ENCODE data around the gene TNN.
"Not testable (repeated sequence)": the region's sequence is repeated elsewhere in the genome, so short reads cannot be mapped to it uniquely, and the experiment has no call there.

TNN gene

GRCh38 chr1:175108331-175108820, 40.7 kb downstream of the TNN start:
- not testable (repeated sequence) for DNase-seq (ENCODE audit: low spot score)

- DNase-seq (ENCODE audit: low spot score): no peak
These were observed 47.4 kb downstream of the TNN start for GRCh38 chr1:175114996-175115395.

- no peak for DNase-seq (ENCODE audit: low spot score)
These were observed 48.7 kb downstream of the TNN start for GRCh38 chr1:175116210-175116798.

GRCh38 chr1:175116903-175117302, 49.3 kb downstream of the TNN start:
- no peak for DNase-seq (ENCODE audit: low spot score)

GRCh38 chr1:175118375-175119367, 51.0 kb downstream of the TNN start:
- no peak for DNase-seq (ENCODE audit: low spot score)

GRCh38 chr1:175120511-175120910, 52.9 kb downstream of the TNN start:
- DNase-seq (ENCODE audit: low spot score): no peak

GRCh38 chr1:175124861-175125260, 57.2 kb downstream of the TNN start:
- DNase-seq (ENCODE audit: low spot score): no peak

GRCh38 chr1:175126347-175126746, 58.7 kb downstream of the TNN start:
- no peak for DNase-seq (ENCODE audit: low spot score)

GRCh38 chr1:175127565-175127964, 59.9 kb downstream of the TNN start:
- DNase-seq (ENCODE audit: low spot score): no peak

- no peak for DNase-seq (ENCODE audit: low spot score)
These were observed 60.9 kb downstream of the TNN start for GRCh38 chr1:175128523-175128922.

GRCh38 chr1:175129182-175129581, 61.5 kb downstream of the TNN start:
- no peak for DNase-seq (ENCODE audit: low spot score)

- no peak for DNase-seq (ENCODE audit: low spot score)
These were observed 62.0 kb downstream of the TNN start for GRCh38 chr1:175129644-175129996.

GRCh38 chr1:175129997-175130648, 62.5 kb downstream of the TNN start:
- no peak for DNase-seq (ENCODE audit: low spot score)

- DNase-seq (ENCODE audit: low spot score): no peak
These were observed 63.0 kb downstream of the TNN start for GRCh38 chr1:175130649-175131045.

GRCh38 chr1:175131095-175131494, 63.5 kb downstream of the TNN start:
- no peak for DNase-seq (ENCODE audit: low spot score)

- DNase-seq (ENCODE audit: low spot score): no peak
These were observed 64.8 kb downstream of the TNN start for GRCh38 chr1:175132436-175132835.

- no peak for DNase-seq (ENCODE audit: low spot score)
These were observed 66.2 kb downstream of the TNN start for GRCh38 chr1:175133673-175134435.

- DNase-seq (ENCODE audit: low spot score): no peak
These were observed 66.9 kb downstream of the TNN start for GRCh38 chr1:175134500-175134899.

GRCh38 chr1:175136246-175136645, 68.6 kb downstream of the TNN start:
- DNase-seq (ENCODE audit: low spot score): no peak

GRCh38 chr1:175137369-175137768, 69.7 kb downstream of the TNN start:
- DNase-seq (ENCODE audit: low spot score): no peak

- no peak for DNase-seq (ENCODE audit: low spot score)
These were observed 70.9 kb downstream of the TNN start for GRCh38 chr1:175138579-175138978.

- no peak for DNase-seq (ENCODE audit: low spot score)
These were observed 78.4 kb downstream of the TNN start for GRCh38 chr1:175145899-175146528.
